GM21576 (cell line): ENCODE measurements around the gene TMEM184A.

Experiments used
- ATAC-seq: cut with Tn5 transposase; IDR thresholded peaks from one replicate; pipeline ENCODE4 v1.9.1; 2021; ENCODE audit warnings: mild to moderate bottlenecking, moderate library complexity; ENCODE audit not compliant: unreplicated experiment

TMEM184A gene

GRCh38 chr7:1569016-1569415, 13.0 kb upstream of the TMEM184A start:
- ATAC-seq, result no peak

- no peak for ATAC-seq
These were observed 12.0 kb upstream of the TMEM184A start for GRCh38 chr7:1567896-1568510.

- ATAC-seq, result no peak
These were observed 11.2 kb upstream of the TMEM184A start for GRCh38 chr7:1567049-1567771.

GRCh38 chr7:1566687-1567048, 10.7 kb upstream of the TMEM184A start:
- ATAC-seq, result no peak

GRCh38 chr7:1564603-1565022, 8.6 kb upstream of the TMEM184A start:
- ATAC-seq, result no peak

- no peak for ATAC-seq
These were observed 8.1 kb upstream of the TMEM184A start for GRCh38 chr7:1563981-1564602.

- no peak for ATAC-seq
These were observed 6.6 kb upstream of the TMEM184A start for GRCh38 chr7:1562597-1563051.

GRCh38 chr7:1562116-1562515, 6.1 kb upstream of the TMEM184A start:
- ATAC-seq, result no peak

- ATAC-seq, result no peak
These were observed 5.3 kb upstream of the TMEM184A start for GRCh38 chr7:1561036-1561940.

- no peak for ATAC-seq
These were observed 4.6 kb upstream of the TMEM184A start for GRCh38 chr7:1560620-1561031.

- no peak for ATAC-seq
These were observed 3.9 kb upstream of the TMEM184A start for GRCh38 chr7:1559626-1560590.

GRCh38 chr7:1558841-1559625, 3.0 kb upstream of the TMEM184A start:
- no peak for ATAC-seq

- no peak for ATAC-seq
These were observed 2.3 kb upstream of the TMEM184A start for GRCh38 chr7:1558181-1558811.

- ATAC-seq, result no peak
These were observed 1.8 kb upstream of the TMEM184A start for GRCh38 chr7:1557771-1558170.

- ATAC-seq, result no peak
These were observed 1.0 kb upstream of the TMEM184A start for GRCh38 chr7:1557006-1557405.

- no peak for ATAC-seq
These were observed 776 bp downstream of the TMEM184A start for GRCh38 chr7:1555046-1555812.

GRCh38 chr7:1554333-1555045, 1.5 kb downstream of the TMEM184A start:
- ATAC-seq, result no peak
